Measurements from ENCODE around the gene TRAF7.

Gene TRAF7

GRCh38 chr16:2180962-2181923 lies 25.7 kb downstream of the TRAF7 start:
- H3K4me1 ChIP-seq (ENCODE audit: control insufficient read depth, insufficient read depth, low read length), result peaks cover 5% of the 10 kb centered on the region
- no peak overlapping the region for H3K4me3 ChIP-seq (ENCODE audit: insufficient read depth, low read depth, low read length)
- H3K27ac ChIP-seq (ENCODE audit: insufficient read depth, low read depth, low read length, poor library complexity, severe bottlenecking), result no peak overlapping the region
- H3K27me3 ChIP-seq (ENCODE audit: control insufficient read depth, insufficient read depth, low read length, poor library complexity, severe bottlenecking), result no peaks in the 10 kb centered on the region
- 90% methylated on average over 46 of the region's 46 CpGs for WGBS, 2 experiments
- H3K36me3 ChIP-seq (ENCODE audit: control insufficient read depth, insufficient read depth, low read length), result no peaks in the 10 kb centered on the region
- no peaks in the 10 kb centered on the region for H3K9me3 ChIP-seq (ENCODE audit: control insufficient read depth, low read length)

- H3K4me3 ChIP-seq (ENCODE audit: insufficient read depth, low read depth, low read length), result no peak overlapping the region
- H3K27me3 ChIP-seq (ENCODE audit: control insufficient read depth, insufficient read depth, low read length, poor library complexity, severe bottlenecking), result no peaks in the 10 kb centered on the region
- 95 to 96% methylated on average over 20 of the region's 20 CpGs for WGBS, 2 experiments
- peaks cover 5% of the 10 kb centered on the region for H3K4me1 ChIP-seq (ENCODE audit: control insufficient read depth, insufficient read depth, low read length)
- H3K9me3 ChIP-seq (ENCODE audit: control insufficient read depth, low read length), result no peaks in the 10 kb centered on the region
- no peaks in the 10 kb centered on the region for H3K36me3 ChIP-seq (ENCODE audit: control insufficient read depth, insufficient read depth, low read length)
- no peak overlapping the region for H3K27ac ChIP-seq (ENCODE audit: insufficient read depth, low read depth, low read length, poor library complexity, severe bottlenecking)
Measured at GRCh38 chr16:2181952-2182351, 26.4 kb downstream of the TRAF7 start.

GRCh38 chr16:2183671-2184070 lies 28.1 kb downstream of the TRAF7 start:
- Histone ChIP-seq H3K27ac (ENCODE audit: insufficient read depth, low read depth, low read length, poor library complexity, severe bottlenecking) (no peak overlapping the region), H3K27me3 (ENCODE audit: control insufficient read depth, insufficient read depth, low read length, poor library complexity, severe bottlenecking) (no peaks in the 10 kb centered on the region), H3K9me3 (ENCODE audit: control insufficient read depth, low read length) (no peaks in the 10 kb centered on the region), H3K4me1 (ENCODE audit: control insufficient read depth, insufficient read depth, low read length) (peaks cover 5% of the 10 kb centered on the region), H3K36me3 (ENCODE audit: control insufficient read depth, insufficient read depth, low read length) (no peaks in the 10 kb centered on the region), H3K4me3 (ENCODE audit: insufficient read depth, low read depth, low read length) (no peak overlapping the region)
- WGBS, 2 experiments, result 96% methylated on average over 30 of the region's 30 CpGs

- WGBS, 2 experiments, result 93 to 94% methylated on average over 19 of the region's 19 CpGs
- Histone ChIP-seq H3K4me1 (ENCODE audit: control insufficient read depth, insufficient read depth, low read length) (peaks cover 5% of the 10 kb centered on the region), H3K27ac (ENCODE audit: insufficient read depth, low read depth, low read length, poor library complexity, severe bottlenecking) (no peak overlapping the region), H3K27me3 (ENCODE audit: control insufficient read depth, insufficient read depth, low read length, poor library complexity, severe bottlenecking) (no peaks in the 10 kb centered on the region), H3K36me3 (ENCODE audit: control insufficient read depth, insufficient read depth, low read length) (no peaks in the 10 kb centered on the region), H3K9me3 (ENCODE audit: control insufficient read depth, low read length) (no peaks in the 10 kb centered on the region), H3K4me3 (ENCODE audit: insufficient read depth, low read depth, low read length) (no peak overlapping the region)
Measured at GRCh38 chr16:2184346-2184745, 28.8 kb downstream of the TRAF7 start.

GRCh38 chr16:2184962-2185361 lies 29.4 kb downstream of the TRAF7 start:
- no peaks in the 10 kb centered on the region for H3K36me3 ChIP-seq (ENCODE audit: control insufficient read depth, insufficient read depth, low read length)
- H3K4me3 ChIP-seq (ENCODE audit: insufficient read depth, low read depth, low read length), result no peak overlapping the region
- H3K4me1 ChIP-seq (ENCODE audit: control insufficient read depth, insufficient read depth, low read length), result peaks cover 5% of the 10 kb centered on the region
- H3K27ac ChIP-seq (ENCODE audit: insufficient read depth, low read depth, low read length, poor library complexity, severe bottlenecking), result no peak overlapping the region
- H3K27me3 ChIP-seq (ENCODE audit: control insufficient read depth, insufficient read depth, low read length, poor library complexity, severe bottlenecking), result no peaks in the 10 kb centered on the region
- 91 to 94% methylated on average over 20 of the region's 20 CpGs for WGBS, 2 experiments
- H3K9me3 ChIP-seq (ENCODE audit: control insufficient read depth, low read length), result no peaks in the 10 kb centered on the region

- Histone ChIP-seq H3K4me3 (ENCODE audit: insufficient read depth, low read depth, low read length) (no peak overlapping the region), H3K27me3 (ENCODE audit: control insufficient read depth, insufficient read depth, low read length, poor library complexity, severe bottlenecking) (no peaks in the 10 kb centered on the region), H3K9me3 (ENCODE audit: control insufficient read depth, low read length) (no peaks in the 10 kb centered on the region), H3K27ac (ENCODE audit: insufficient read depth, low read depth, low read length, poor library complexity, severe bottlenecking) (no peak overlapping the region), H3K36me3 (ENCODE audit: control insufficient read depth, insufficient read depth, low read length) (no peaks in the 10 kb centered on the region), H3K4me1 (ENCODE audit: control insufficient read depth, insufficient read depth, low read length) (peaks cover 4% of the 10 kb centered on the region)
- 92 to 93% methylated on average over 13 of the region's 13 CpGs for WGBS, 2 experiments
Measured at GRCh38 chr16:2186064-2186463, 30.5 kb downstream of the TRAF7 start.

- Histone ChIP-seq H3K27ac (ENCODE audit: insufficient read depth, low read depth, low read length, poor library complexity, severe bottlenecking) (no peak overlapping the region), H3K9me3 (ENCODE audit: control insufficient read depth, low read length) (no peaks in the 10 kb centered on the region), H3K27me3 (ENCODE audit: control insufficient read depth, insufficient read depth, low read length, poor library complexity, severe bottlenecking) (no peaks in the 10 kb centered on the region), H3K36me3 (ENCODE audit: control insufficient read depth, insufficient read depth, low read length) (no peaks in the 10 kb centered on the region), H3K4me3 (ENCODE audit: insufficient read depth, low read depth, low read length) (no peak overlapping the region), H3K4me1 (ENCODE audit: control insufficient read depth, insufficient read depth, low read length) (no peaks in the 10 kb centered on the region)
- WGBS, 2 experiments, result 92 to 94% methylated on average over 20 of the region's 20 CpGs
Measured at GRCh38 chr16:2186505-2186904, 30.9 kb downstream of the TRAF7 start.

- 88 to 92% methylated on average over 17 of the region's 17 CpGs for WGBS, 2 experiments
- no peak overlapping the region for H3K4me3 ChIP-seq (ENCODE audit: insufficient read depth, low read depth, low read length)
- no peaks in the 10 kb centered on the region for H3K27me3 ChIP-seq (ENCODE audit: control insufficient read depth, insufficient read depth, low read length, poor library complexity, severe bottlenecking)
- no peaks in the 10 kb centered on the region for H3K4me1 ChIP-seq (ENCODE audit: control insufficient read depth, insufficient read depth, low read length)
- H3K27ac ChIP-seq (ENCODE audit: insufficient read depth, low read depth, low read length, poor library complexity, severe bottlenecking), result no peak overlapping the region
- no peaks in the 10 kb centered on the region for H3K36me3 ChIP-seq (ENCODE audit: control insufficient read depth, insufficient read depth, low read length)
- no peaks in the 10 kb centered on the region for H3K9me3 ChIP-seq (ENCODE audit: control insufficient read depth, low read length)
Measured at GRCh38 chr16:2187212-2187611, 31.6 kb downstream of the TRAF7 start.

- 93 to 95% methylated on average over 8 of the region's 8 CpGs for WGBS, 2 experiments
- Histone ChIP-seq H3K27ac (ENCODE audit: insufficient read depth, low read depth, low read length, poor library complexity, severe bottlenecking) (no peak overlapping the region), H3K4me3 (ENCODE audit: insufficient read depth, low read depth, low read length) (no peak overlapping the region), H3K27me3 (ENCODE audit: control insufficient read depth, insufficient read depth, low read length, poor library complexity, severe bottlenecking) (no peaks in the 10 kb centered on the region), H3K9me3 (ENCODE audit: control insufficient read depth, low read length) (no peaks in the 10 kb centered on the region), H3K36me3 (ENCODE audit: control insufficient read depth, insufficient read depth, low read length) (no peaks in the 10 kb centered on the region), H3K4me1 (ENCODE audit: control insufficient read depth, insufficient read depth, low read length) (no peaks in the 10 kb centered on the region)
Measured at GRCh38 chr16:2188395-2188794, 32.8 kb downstream of the TRAF7 start.

GRCh38 chr16:2189252-2189893 lies 33.8 kb downstream of the TRAF7 start:
- H3K9me3 ChIP-seq (ENCODE audit: control insufficient read depth, low read length), result no peaks in the 10 kb centered on the region
- peaks cover under 1% of the 10 kb centered on the region for H3K27me3 ChIP-seq (ENCODE audit: control insufficient read depth, insufficient read depth, low read length, poor library complexity, severe bottlenecking)
- H3K36me3 ChIP-seq (ENCODE audit: control insufficient read depth, insufficient read depth, low read length), result no peaks in the 10 kb centered on the region
- WGBS, 2 experiments, result 93 to 95% methylated on average over 25 of the region's 25 CpGs
- no peak overlapping the region for H3K4me3 ChIP-seq (ENCODE audit: insufficient read depth, low read depth, low read length)
- no peak overlapping the region for H3K27ac ChIP-seq (ENCODE audit: insufficient read depth, low read depth, low read length, poor library complexity, severe bottlenecking)
- H3K4me1 ChIP-seq (ENCODE audit: control insufficient read depth, insufficient read depth, low read length), result no peaks in the 10 kb centered on the region

Measured in ectodermal cell (in vitro differentiated cells).